Measurements from ENCODE around the gene SPATA13. TPM values are rescaled to one million over a fixed set of nuclear protein-coding genes. Genes with fewer than 3 reads are reported as not detected.
"Not testable (repeated sequence)": the region's sequence is repeated elsewhere in the genome, so short reads cannot be mapped to it uniquely, and the experiment has no call there.

The SPATA13 gene
- total and polyA plus RNA-seq, 2 donors (not counting 1 experiment from before 2014, with no cell fraction given) = 5.7 to 8.3 TPM

- Mint-ChIP-seq H3K27ac (no peak overlapping the region), H3K4me3 (no peak overlapping the region), H3K27me3 (peaks cover 28% of the 10 kb centered on the region), H3K9me3 (ENCODE audit: insufficient read depth) (no peaks in the 10 kb centered on the region), H3K4me1 (peaks cover 6% of the 10 kb centered on the region)
- intact Hi-C loops (cut with micrococcal nuclease) = no loop called here
- no peak overlapping the region for H2AFZ ChIP-seq (ENCODE audit: insufficient read depth, low read depth, low read length, poor library complexity, severe bottlenecking)
- ChIA-PET POLR2A (no interaction called here), CTCF (interaction anchor here (0.5 kb wide), 1 partner anchor 65 kb away, joined by 3 read pairs; no protein-coding TSS in a partner anchor)
- TF ChIP-seq EZH2 (IDR thresholded peaks at IDR 0.05; ENCODE audit: borderline replicate concordance, insufficient read depth, low read depth, low read length, poor library complexity, severe bottlenecking) = no peak
- peaks cover 4 to 6% of the 10 kb centered on the region in 2 donors for H3K4me1 ChIP-seq (ENCODE audit: control insufficient read depth in 2 of 2, insufficient read depth in 2 of 2, low read length in 2 of 2)
- ATAC-seq (ENCODE audit: low read depth) = no peak
- no peak overlapping the region for H3K9ac ChIP-seq (ENCODE audit: low read length)
- H4K20me1 ChIP-seq (ENCODE audit: control insufficient read depth, insufficient read depth, low read length, poor library complexity, severe bottlenecking) = no peaks in the 10 kb centered on the region
- DNase-seq = no peak
- H3K9me3 ChIP-seq (ENCODE audit: control extremely low read depth in 1 of 3, control insufficient read depth in 2 of 3, insufficient read depth in 1 of 3, low read length in 2 of 3) = peaks cover 0 to 5% (median 0%) of the 10 kb centered on the region in 3 donors
- H3K36me3 ChIP-seq (replicated peaks in 1 of 2; ENCODE audit: control extremely low read depth in 1 of 2, control insufficient read depth in 1 of 2, extremely low read depth in 1 of 2, insufficient read depth in 2 of 2, low read length in 1 of 2) = no peaks in the 10 kb centered on the region
- no peak overlapping the region for H3K4me3 ChIP-seq (ENCODE audit: control extremely low read depth in 1 of 5, extremely low read depth in 1 of 5, insufficient read depth in 1 of 5, low read depth in 2 of 5, low read length in 4 of 5)
- no peak overlapping the region for H3K27ac ChIP-seq (ENCODE audit: low read length in 2 of 2)
- H3K4me2 ChIP-seq (replicated peaks; ENCODE audit: low read depth, low read length, poor library complexity, severe bottlenecking) = no peak overlapping the region
- H3K79me2 ChIP-seq (ENCODE audit: control insufficient read depth, insufficient read depth, low read length) = no peaks in the 10 kb centered on the region
- 91% methylated on average over 27 of the region's 28 CpGs for WGBS (ENCODE audit: insufficient coverage)
- peaks cover 0 to 4% (median under 1%) of the 10 kb centered on the region in 4 experiments for H3K27me3 ChIP-seq (replicated peaks in 1 of 4; ENCODE audit: control extremely low read depth in 1 of 4, control insufficient read depth in 3 of 4, insufficient read depth in 4 of 4, low read length in 3 of 4)
Measured at GRCh38 chr13:24323036-24323738, 162.7 kb downstream of the SPATA13 start.

GRCh38 chr13:24323739-24324075 is 163.2 kb downstream of the SPATA13 start:
- Mint-ChIP-seq H3K4me1 (peaks cover 6% of the 10 kb centered on the region), H3K9me3 (ENCODE audit: insufficient read depth) (no peaks in the 10 kb centered on the region), H3K27ac (no peak overlapping the region), H3K27me3 (peaks cover 32% of the 10 kb centered on the region), H3K4me3 (no peak overlapping the region)
- peaks cover 0 to 5% (median 0%) of the 10 kb centered on the region in 3 donors for H3K9me3 ChIP-seq (ENCODE audit: control extremely low read depth in 1 of 3, control insufficient read depth in 2 of 3, insufficient read depth in 1 of 3, low read length in 2 of 3)
- H3K27ac ChIP-seq (ENCODE audit: low read length in 2 of 2) = no peak overlapping the region
- H4K20me1 ChIP-seq (ENCODE audit: control insufficient read depth, insufficient read depth, low read length, poor library complexity, severe bottlenecking) = no peaks in the 10 kb centered on the region
- no peak overlapping the region for H3K4me2 ChIP-seq (replicated peaks; ENCODE audit: low read depth, low read length, poor library complexity, severe bottlenecking)
- no peak overlapping the region for H3K4me3 ChIP-seq (ENCODE audit: control extremely low read depth in 1 of 5, extremely low read depth in 1 of 5, insufficient read depth in 1 of 5, low read depth in 2 of 5, low read length in 4 of 5)
- ChIA-PET POLR2A (no interaction called here), CTCF (no interaction called here)
- no peak overlapping the region for H3K9ac ChIP-seq (ENCODE audit: low read length)
- peaks cover 4 to 6% of the 10 kb centered on the region in 2 donors for H3K4me1 ChIP-seq (ENCODE audit: control insufficient read depth in 2 of 2, insufficient read depth in 2 of 2, low read length in 2 of 2)
- TF ChIP-seq CTCF (IDR thresholded peaks at IDR 0.05) = no peak
- no peak for TF ChIP-seq EZH2 (IDR thresholded peaks at IDR 0.05; ENCODE audit: borderline replicate concordance, insufficient read depth, low read depth, low read length, poor library complexity, severe bottlenecking)
- intact Hi-C loops (cut with micrococcal nuclease) = no loop called here
- no peak for ATAC-seq (ENCODE audit: low read depth)
- 100% methylated on average over 1 of the region's 5 CpGs for WGBS (ENCODE audit: insufficient coverage)
- no peak overlapping the region for H2AFZ ChIP-seq (ENCODE audit: insufficient read depth, low read depth, low read length, poor library complexity, severe bottlenecking)
- peaks cover 0 to 5% (median 1%) of the 10 kb centered on the region in 4 experiments for H3K27me3 ChIP-seq (replicated peaks in 1 of 4; ENCODE audit: control extremely low read depth in 1 of 4, control insufficient read depth in 3 of 4, insufficient read depth in 4 of 4, low read length in 3 of 4)
- H3K79me2 ChIP-seq (ENCODE audit: control insufficient read depth, insufficient read depth, low read length) = no peaks in the 10 kb centered on the region
- H3K36me3 ChIP-seq (replicated peaks in 1 of 2; ENCODE audit: control extremely low read depth in 1 of 2, control insufficient read depth in 1 of 2, extremely low read depth in 1 of 2, insufficient read depth in 2 of 2, low read length in 1 of 2) = no peaks in the 10 kb centered on the region
- DNase-seq = no peak

- H3K27me3 ChIP-seq (replicated peaks in 1 of 4; ENCODE audit: control extremely low read depth in 1 of 4, control insufficient read depth in 3 of 4, insufficient read depth in 4 of 4, low read length in 3 of 4); DNase-seq; H3K4me1 ChIP-seq (ENCODE audit: control insufficient read depth in 2 of 2, insufficient read depth in 2 of 2, low read length in 2 of 2); H3K4me2 ChIP-seq (replicated peaks; ENCODE audit: low read depth, low read length, poor library complexity, severe bottlenecking); H3K27ac Mint-ChIP-seq; POLR2A ChIA-PET; H3K4me3 Mint-ChIP-seq; H4K20me1 ChIP-seq (ENCODE audit: control insufficient read depth, insufficient read depth, low read length, poor library complexity, severe bottlenecking); CTCF ChIA-PET; ATAC-seq (ENCODE audit: low read depth); H3K27ac ChIP-seq (ENCODE audit: low read length in 2 of 2); intact Hi-C loops (cut with micrococcal nuclease); H3K4me1 Mint-ChIP-seq; H3K4me3 ChIP-seq (ENCODE audit: control extremely low read depth in 1 of 5, extremely low read depth in 1 of 5, insufficient read depth in 1 of 5, low read depth in 2 of 5, low read length in 4 of 5); H3K9ac ChIP-seq (ENCODE audit: low read length); H3K79me2 ChIP-seq (ENCODE audit: control insufficient read depth, insufficient read depth, low read length); H2AFZ ChIP-seq (ENCODE audit: insufficient read depth, low read depth, low read length, poor library complexity, severe bottlenecking); H3K36me3 ChIP-seq (replicated peaks in 1 of 2; ENCODE audit: control extremely low read depth in 1 of 2, control insufficient read depth in 1 of 2, extremely low read depth in 1 of 2, insufficient read depth in 2 of 2, low read length in 1 of 2); H3K9me3 ChIP-seq (ENCODE audit: control extremely low read depth in 1 of 3, control insufficient read depth in 2 of 3, insufficient read depth in 1 of 3, low read length in 2 of 3); H3K9me3 Mint-ChIP-seq (ENCODE audit: insufficient read depth): not testable (repeated sequence)
- H3K27me3 Mint-ChIP-seq = peaks cover 41% of the 10 kb centered on the region
- 83% methylated on average over 18 of the region's 23 CpGs for WGBS (ENCODE audit: insufficient coverage)
Measured at GRCh38 chr13:24327598-24327997, 167.1 kb downstream of the SPATA13 start.

All from B cell (primary cell).